Panc1 (cell line): ENCODE data around the gene ATP7B. TPM values are rescaled to one million over a fixed set of nuclear protein-coding genes. Genes with fewer than 3 reads are reported as not detected.

Source experiments
- ATAC-seq: fragments of 200-7000 bp; cut with Tn5 transposase; 2 replicates; pipeline ENCODE4 v1.9.1; 2020; ENCODE audit warnings: mild to moderate bottlenecking, moderate library complexity
- BruUV-seq: library from RNA; stranded (reverse); fragments of 400-500 nt; replicated peaks from 2 replicates; lab custom pipeline; 2021; lab: Mats Ljungman, UMichigan
- CTCF ChIA-PET: fragments of 300-600 bp; sonication (Branson Sonifier 250); formaldehyde crosslinking; loops from one replicate; lab custom pipeline; 2022; ENCODE audit warnings: antibody characterized with exemption; lab: Charles Lee
- POLR2A ChIA-PET: fragments of 300-600 bp; sonication (Branson Sonifier 250); formaldehyde crosslinking; loops from one replicate; lab custom pipeline; 2022; ENCODE audit warnings: antibody characterized with exemption; lab: Charles Lee
- DNase-seq: peaks from one replicate; pipeline ENCODE4 v3.0.0-alpha.2; 2010; ENCODE audit warnings: low read depth, low spot score
- H3K27ac ChIP-seq: 2 replicates; pipeline ENCODE4 v1.5.1; 2011; ENCODE audit warnings: mild to moderate bottlenecking, low read length, inconsistent platforms
- H3K27me3 ChIP-seq: fragments of 200-500 bp; sonication (Bioruptor generic); 2 replicates; pipeline ENCODE4 v1.6.0; 2014; ENCODE audit warnings: low read length, inconsistent platforms; ENCODE audit not compliant: control insufficient read depth, insufficient read depth
- H3K36me3 ChIP-seq: fragments of 200-500 bp; sonication (Bioruptor generic); 2 replicates; pipeline ENCODE4 v1.5.1; 2014; ENCODE audit warnings: inconsistent platforms, mild to moderate bottlenecking, low read length, moderate library complexity; ENCODE audit not compliant: control insufficient read depth, insufficient read depth
- H3K4me1 ChIP-seq: 2 replicates; pipeline ENCODE4 v1.5.1; 2011; ENCODE audit warnings: inconsistent platforms, mild to moderate bottlenecking, low read length, moderate library complexity; ENCODE audit not compliant: control insufficient read depth, insufficient read depth
- H3K4me3 ChIP-seq, 2 experiments: 2 replicates each; pipeline ENCODE4 v1.5.1; 2011 to 2012; ENCODE audit warnings: low read depth in 2 of 2, low read length in 2 of 2, mild to moderate bottlenecking in 2 of 2, inconsistent platforms in 1 of 2, moderate library complexity in 1 of 2
- H3K9me3 ChIP-seq: fragments of 200-500 bp; sonication (Bioruptor generic); 2 replicates; pipeline ENCODE4 v1.5.1; 2014; ENCODE audit warnings: low read depth, mild to moderate bottlenecking, inconsistent platforms, low read length, moderate library complexity; ENCODE audit not compliant: control insufficient read depth, insufficient read depth
- POLR2AphosphoS5 ChIP-seq: IDR thresholded peaks from 2 replicates; pipeline ENCODE4 v1.6.1; 2012; ENCODE audit warnings: mild to moderate bottlenecking, low read depth, low read length, moderate library complexity
- SIN3A ChIP-seq: IDR thresholded peaks from 2 replicates; pipeline ENCODE4 v1.6.1; 2012; ENCODE audit warnings: low read depth, mild to moderate bottlenecking, low read length, moderate library complexity, borderline replicate concordance; ENCODE audit not compliant: insufficient read depth
- TCF7L2 ChIP-seq: IDR thresholded peaks from 2 replicates; pipeline ENCODE4 v1.6.1; 2011; ENCODE audit warnings: mild to moderate bottlenecking, low read depth, low read length, inconsistent platforms
- in situ Hi-C: cut with HindIII; loops from 2 replicates; pipeline ENCODE4 v1.10.0; 2016; ENCODE audit warnings: low sequenced_read_pairs, low pct_unique_long_range_greater_than_20kb
- intact Hi-C: fragments of 100-400 bp; cut with micrococcal nuclease; formaldehyde crosslinking; loops from one replicate; pipeline ENCODE4 v1.10.0; 2022; ENCODE audit not compliant: unreplicated experiment
- total RNA-seq: library from RNA; stranded (reverse); gene quantifications from one replicate; pipeline ENCODE4 v1.2.1, GENCODE V29; 2021; ENCODE audit not compliant: unreplicated experiment
- TF ChIP-seq, protein P1 (sequence below), 2 experiments: IDR thresholded peaks; 2 replicates each; pipeline ENCODE4 v1.6.1; 2011 to 2012; ENCODE audit warnings: low read depth in 2 of 2, control low read depth in 1 of 2, low read length in 1 of 2, mild to moderate bottlenecking in 1 of 2, moderate library complexity in 1 of 2; ENCODE audit not compliant: insufficient read depth in 1 of 2
- TF ChIP-seq, protein P2 (sequence below): fragments of 450-650 bp; IDR thresholded peaks from 2 replicates; pipeline ENCODE4 v1.5.1; 2017; ENCODE audit warnings: mild to moderate bottlenecking

ATP7B gene
- total RNA-seq, 1 experiment from 2014 or later: 19.6 TPM

DNA sequence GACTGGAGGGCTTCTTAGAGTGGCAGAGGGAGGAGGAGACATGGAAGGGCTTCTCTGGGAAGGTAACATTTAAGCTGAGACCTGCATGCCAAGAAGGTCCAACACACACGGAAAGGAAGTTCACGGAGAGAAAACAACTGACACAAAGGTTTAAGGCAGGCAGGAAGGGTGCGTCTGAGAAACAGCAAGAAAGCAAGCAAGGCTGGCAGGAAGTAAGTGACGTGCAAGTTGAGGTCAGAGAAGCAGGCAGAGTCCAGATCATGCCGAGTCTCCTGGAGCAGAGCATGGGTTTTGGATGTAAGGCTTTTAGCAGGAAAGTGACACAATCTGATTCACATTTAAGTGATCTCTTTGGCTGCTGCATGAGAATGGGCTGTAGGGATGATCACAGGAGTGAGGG is 60.5 kb downstream of the ATP7B start:
- no peak for DNase-seq
- no peaks in the 10 kb centered on the region for H3K4me1 ChIP-seq
- ChIA-PET CTCF (no interaction called here), POLR2A (interaction anchor here (0.6 kb wide), 1 partner anchor 681 kb away, joined by 4 read pairs; no protein-coding TSS in a partner anchor)
- H3K36me3 ChIP-seq: no peaks in the 10 kb centered on the region
- intact Hi-C loops: no loop called here
- ATAC-seq: no peak
- no peaks in the 10 kb centered on the region for H3K27me3 ChIP-seq
- BruUV-seq: no TSS peak
- in situ Hi-C loops: no loop called here
- H3K4me3 ChIP-seq: no peak overlapping the region
- H3K9me3 ChIP-seq: no peaks in the 10 kb centered on the region
- no peak overlapping the region for H3K27ac ChIP-seq
- TF ChIP-seq, protein P1, sequence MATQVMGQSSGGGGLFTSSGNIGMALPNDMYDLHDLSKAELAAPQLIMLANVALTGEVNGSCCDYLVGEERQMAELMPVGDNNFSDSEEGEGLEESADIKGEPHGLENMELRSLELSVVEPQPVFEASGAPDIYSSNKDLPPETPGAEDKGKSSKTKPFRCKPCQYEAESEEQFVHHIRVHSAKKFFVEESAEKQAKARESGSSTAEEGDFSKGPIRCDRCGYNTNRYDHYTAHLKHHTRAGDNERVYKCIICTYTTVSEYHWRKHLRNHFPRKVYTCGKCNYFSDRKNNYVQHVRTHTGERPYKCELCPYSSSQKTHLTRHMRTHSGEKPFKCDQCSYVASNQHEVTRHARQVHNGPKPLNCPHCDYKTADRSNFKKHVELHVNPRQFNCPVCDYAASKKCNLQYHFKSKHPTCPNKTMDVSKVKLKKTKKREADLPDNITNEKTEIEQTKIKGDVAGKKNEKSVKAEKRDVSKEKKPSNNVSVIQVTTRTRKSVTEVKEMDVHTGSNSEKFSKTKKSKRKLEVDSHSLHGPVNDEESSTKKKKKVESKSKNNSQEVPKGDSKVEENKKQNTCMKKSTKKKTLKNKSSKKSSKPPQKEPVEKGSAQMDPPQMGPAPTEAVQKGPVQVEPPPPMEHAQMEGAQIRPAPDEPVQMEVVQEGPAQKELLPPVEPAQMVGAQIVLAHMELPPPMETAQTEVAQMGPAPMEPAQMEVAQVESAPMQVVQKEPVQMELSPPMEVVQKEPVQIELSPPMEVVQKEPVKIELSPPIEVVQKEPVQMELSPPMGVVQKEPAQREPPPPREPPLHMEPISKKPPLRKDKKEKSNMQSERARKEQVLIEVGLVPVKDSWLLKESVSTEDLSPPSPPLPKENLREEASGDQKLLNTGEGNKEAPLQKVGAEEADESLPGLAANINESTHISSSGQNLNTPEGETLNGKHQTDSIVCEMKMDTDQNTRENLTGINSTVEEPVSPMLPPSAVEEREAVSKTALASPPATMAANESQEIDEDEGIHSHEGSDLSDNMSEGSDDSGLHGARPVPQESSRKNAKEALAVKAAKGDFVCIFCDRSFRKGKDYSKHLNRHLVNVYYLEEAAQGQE (IDR thresholded peaks at IDR 0.05; ENCODE audit: insufficient read depth in 1 of 2, low read depth in 2 of 2, low read length in 1 of 2): no peak
- TF ChIP-seq SIN3A (no peak), POLR2AphosphoS5 (no peak), TCF7L2 (no peak)
- TF ChIP-seq, protein P2, sequence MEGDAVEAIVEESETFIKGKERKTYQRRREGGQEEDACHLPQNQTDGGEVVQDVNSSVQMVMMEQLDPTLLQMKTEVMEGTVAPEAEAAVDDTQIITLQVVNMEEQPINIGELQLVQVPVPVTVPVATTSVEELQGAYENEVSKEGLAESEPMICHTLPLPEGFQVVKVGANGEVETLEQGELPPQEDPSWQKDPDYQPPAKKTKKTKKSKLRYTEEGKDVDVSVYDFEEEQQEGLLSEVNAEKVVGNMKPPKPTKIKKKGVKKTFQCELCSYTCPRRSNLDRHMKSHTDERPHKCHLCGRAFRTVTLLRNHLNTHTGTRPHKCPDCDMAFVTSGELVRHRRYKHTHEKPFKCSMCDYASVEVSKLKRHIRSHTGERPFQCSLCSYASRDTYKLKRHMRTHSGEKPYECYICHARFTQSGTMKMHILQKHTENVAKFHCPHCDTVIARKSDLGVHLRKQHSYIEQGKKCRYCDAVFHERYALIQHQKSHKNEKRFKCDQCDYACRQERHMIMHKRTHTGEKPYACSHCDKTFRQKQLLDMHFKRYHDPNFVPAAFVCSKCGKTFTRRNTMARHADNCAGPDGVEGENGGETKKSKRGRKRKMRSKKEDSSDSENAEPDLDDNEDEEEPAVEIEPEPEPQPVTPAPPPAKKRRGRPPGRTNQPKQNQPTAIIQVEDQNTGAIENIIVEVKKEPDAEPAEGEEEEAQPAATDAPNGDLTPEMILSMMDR: no peak

DNA sequence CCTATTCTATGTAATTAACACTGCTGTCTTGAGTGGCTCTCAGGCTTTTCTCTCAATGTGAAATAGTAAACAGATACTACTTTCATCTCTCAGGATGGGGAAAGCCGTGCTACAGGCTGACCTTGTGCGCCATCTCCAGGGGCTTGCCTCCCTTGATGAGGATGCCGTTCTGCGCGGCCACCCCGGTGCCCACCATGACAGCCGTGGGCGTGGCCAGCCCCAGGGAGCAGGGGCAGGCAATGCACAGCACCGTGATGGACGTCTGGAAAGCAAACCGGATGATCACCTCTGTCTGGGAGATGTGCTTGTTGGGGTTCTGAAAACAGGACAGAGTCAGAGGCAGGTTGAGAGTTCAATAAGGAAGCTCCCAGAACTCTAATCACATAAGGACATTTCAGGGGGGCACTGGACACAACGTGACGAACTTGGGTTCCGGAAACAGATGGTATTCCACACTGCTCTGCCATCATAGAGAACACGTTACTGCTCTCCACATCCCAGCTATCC is 65.0 kb downstream of the ATP7B start:
- no peak overlapping the region for H3K4me3 ChIP-seq
- no peak for TF ChIP-seq POLR2AphosphoS5
- TF ChIP-seq SIN3A: no peak
- TF ChIP-seq, protein P1 (IDR thresholded peaks at IDR 0.05; ENCODE audit: insufficient read depth in 1 of 2, low read depth in 2 of 2, low read length in 1 of 2): no peak
- TF ChIP-seq, protein P2: no peak
- TF ChIP-seq TCF7L2: no peak
- POLR2A ChIA-PET: no interaction called here
- no peaks in the 10 kb centered on the region for H3K36me3 ChIP-seq
- BruUV-seq: no TSS peak
- no peak for DNase-seq
- CTCF ChIA-PET: no interaction called here
- H3K9me3 ChIP-seq: no peaks in the 10 kb centered on the region
- ATAC-seq: no peak
- intact Hi-C loops: no loop called here
- H3K27ac ChIP-seq: no peak overlapping the region
- H3K27me3 ChIP-seq: no peaks in the 10 kb centered on the region
- in situ Hi-C loops: no loop called here
- H3K4me1 ChIP-seq: no peaks in the 10 kb centered on the region
